Aorta (tissue), 5 donors: Measurements from ENCODE around the gene UBXN11. TPM values are rescaled to one million over a fixed set of nuclear protein-coding genes. Genes with fewer than 3 reads are reported as not detected.
"Not testable (repeated sequence)": the region's sequence is repeated elsewhere in the genome, so short reads cannot be mapped to it uniquely, and the experiment has no call there.

Source experiments
- ATAC-seq: fragments of 200-7000 bp; cut with Tn5 transposase; one replicate; pipeline ENCODE4 v1.9.1; 2022; ENCODE audit warnings: moderate library complexity; ENCODE audit not compliant: low FRiP score
- DNase-seq, 2 donors: peaks; one replicate each; pipeline ENCODE4 v3.0.0-alpha.2; 2020
- H3K27ac ChIP-seq, 2 donors: one replicate each; pipeline ENCODE4 v1.5.1; 2013; ENCODE audit warnings: low read length in 2 of 2, mild to moderate bottlenecking in 2 of 2, moderate library complexity in 2 of 2, control low read depth in 1 of 2, inconsistent platforms in 1 of 2, low read depth in 1 of 2
- H3K27me3 ChIP-seq, 2 donors: one replicate each; pipeline ENCODE4 v1.6.1; 2013; ENCODE audit warnings: control low read depth in 1 of 2, low read length in 1 of 2, mild to moderate bottlenecking in 1 of 2, moderate library complexity in 1 of 2; ENCODE audit not compliant: insufficient read depth in 2 of 2, control insufficient read depth in 1 of 2
- H3K36me3 ChIP-seq, 2 donors: one replicate each; pipeline ENCODE4 v1.6.1; 2013; ENCODE audit warnings: control low read depth in 1 of 2, low read length in 1 of 2, mild to moderate bottlenecking in 1 of 2; ENCODE audit not compliant: insufficient read depth in 2 of 2, control insufficient read depth in 1 of 2
- H3K4me1 ChIP-seq, 2 donors: one replicate each; pipeline ENCODE4 v1.6.1; 2013; ENCODE audit warnings: low read length in 2 of 2, control low read depth in 1 of 2, mild to moderate bottlenecking in 1 of 2, moderate library complexity in 1 of 2; ENCODE audit not compliant: insufficient read depth in 2 of 2, control insufficient read depth in 1 of 2
- H3K4me3 ChIP-seq, 2 donors: one replicate each; pipeline ENCODE4 v1.5.1; 2013; ENCODE audit warnings: low read length in 2 of 2, control low read depth in 1 of 2, mild to moderate bottlenecking in 1 of 2
- H3K9me3 ChIP-seq: one replicate; pipeline ENCODE4 v1.6.1; 2013; ENCODE audit warnings: mild to moderate bottlenecking, low read length; ENCODE audit not compliant: control insufficient read depth
- WGBS, 2 donors: extraction: QIAGEN DNeasy Blood & Tissue Kit; methylation state at CpG; one replicate each; pipeline ENCODE4 v1.1.7; 2013; 5-methylcytosine and 5-hydroxymethylcytosine counted together
- intact Hi-C, 2 donors: fragments of 100-400 bp; cut with DNase I; formaldehyde crosslinking; loops; one replicate each; pipeline versions ENCODE4 v1.14.2 to v1.15.0; 2022
- polyA plus RNA-seq, 2 donors: library from polyadenylated mRNA; stranded (reverse); fragments of 200-250 nt; gene quantifications; one replicate each; pipeline ENCODE4 v1.2.3, GENCODE V29; 2013
- total RNA-seq, 2 donors: library from RNA; stranded (reverse); fragmentation: NEBNext Ultra II Directional; extraction: Animal tissue kit (Norgen Biotek cat#: 25700); gene quantifications; one replicate each; pipeline ENCODE4 v1.2.1, GENCODE V29; 2021
- donor health status: healthy with polysubstance abuse.
- donor health status: Bipolar disorder and iron deficiency.
- donor health status: DM: no; HTN: no; CAD: no.
- donor health status: DM: no; HTN: no; CAD: no.
- donor health status: DM: yes; HTN: yes; CAD: no.

The UBXN11 gene
- total and polyA plus RNA-seq, 4 donors, result 11.6 to 46.8 (median 24.2) TPM

GRCh38 chr1:26317146-26317545 is 10.7 kb upstream of the UBXN11 start:
- no peaks in the 10 kb centered on the region for H3K36me3 ChIP-seq
- H3K27me3 ChIP-seq, result no peaks in the 10 kb centered on the region
- no peak overlapping the region for H3K4me3 ChIP-seq
- 94 to 100% methylated on average over 2 of the region's 2 CpGs for WGBS, 2 donors
- H3K4me1 ChIP-seq, result no peaks in the 10 kb centered on the region
- no peaks in the 10 kb centered on the region for H3K9me3 ChIP-seq
- no peak for ATAC-seq
- DNase-seq, result no peak
- intact Hi-C loops, result no loop called here
- H3K27ac ChIP-seq, result no peak overlapping the region

GRCh38 chr1:26315874-26316850 is 9.7 kb upstream of the UBXN11 start:
- DNase-seq, result no peak

GRCh38 chr1:26314501-26314900 is 8.1 kb upstream of the UBXN11 start:
- WGBS, 2 donors, result 84 to 86% methylated on average over 5 of the region's 5 CpGs
- intact Hi-C loops, result no loop called here
- Histone ChIP-seq H3K4me1 (no peaks in the 10 kb centered on the region), H3K27ac (no peak overlapping the region), H3K27me3 (no peaks in the 10 kb centered on the region), H3K4me3 (no peak overlapping the region), H3K9me3 (no peaks in the 10 kb centered on the region), H3K36me3 (no peaks in the 10 kb centered on the region)
- ATAC-seq, result no peak
- DNase-seq, result no peak

More at GRCh38 chr1:26315874-26316850, 9.7 kb upstream of the UBXN11 start:
- H3K36me3 ChIP-seq, result no peaks in the 10 kb centered on the region
- intact Hi-C loops, result no loop called here
- WGBS, 2 donors, result 85 to 90% methylated on average over 7 to 8 of the region's 8 CpGs
- no peak for ATAC-seq
- no peak overlapping the region for H3K4me3 ChIP-seq
- no peak overlapping the region for H3K27ac ChIP-seq
- H3K9me3 ChIP-seq, result no peaks in the 10 kb centered on the region
- H3K4me1 ChIP-seq, result no peaks in the 10 kb centered on the region
- no peaks in the 10 kb centered on the region for H3K27me3 ChIP-seq

GRCh38 chr1:26307966-26308899 is 1.8 kb upstream of the UBXN11 start:
- H3K4me1 ChIP-seq, H3K4me3 ChIP-seq, ATAC-seq, H3K36me3 ChIP-seq, H3K27me3 ChIP-seq, H3K9me3 ChIP-seq, H3K27ac ChIP-seq, DNase-seq, intact Hi-C loops: not testable (repeated sequence)
- 86 to 87% methylated on average over 21 of the region's 21 CpGs for WGBS, 2 donors

- Histone ChIP-seq H3K9me3 (no peaks in the 10 kb centered on the region), H3K4me3 (no peak overlapping the region), H3K27me3 (no peaks in the 10 kb centered on the region), H3K27ac (no peak overlapping the region), H3K36me3 (no peaks in the 10 kb centered on the region), H3K4me1 (no peaks in the 10 kb centered on the region)
- DNase-seq (no peak), ATAC-seq (no peak)
- WGBS, 2 donors, result 51 to 56% methylated on average over 6 of the region's 6 CpGs
- intact Hi-C loops, result no loop called here
Observed at GRCh38 chr1:26307363-26307781, 936 bp upstream of the UBXN11 start.

- intact Hi-C loops, result no loop called here
- Histone ChIP-seq H3K9me3 (no peaks in the 10 kb centered on the region), H3K27me3 (no peaks in the 10 kb centered on the region), H3K4me3 (peak overlapping the region in 1 of 2 donors; percentile 20), H3K4me1 (no peaks in the 10 kb centered on the region), H3K27ac (no peak overlapping the region), H3K36me3 (no peaks in the 10 kb centered on the region)
- DNase-seq (no peak), ATAC-seq (no peak)
- WGBS, 2 donors, result 30 to 34% methylated on average over 8 of the region's 8 CpGs
Observed at GRCh38 chr1:26305667-26306289, 658 bp downstream of the UBXN11 start.

- Histone ChIP-seq H3K9me3 (no peaks in the 10 kb centered on the region), H3K27me3 (no peaks in the 10 kb centered on the region), H3K36me3 (no peaks in the 10 kb centered on the region), H3K4me1 (no peaks in the 10 kb centered on the region), H3K27ac (no peak overlapping the region), H3K4me3 (no peak overlapping the region)
- 63 to 69% methylated on average over 8 of the region's 8 CpGs for WGBS, 2 donors
- no peak for DNase-seq
- intact Hi-C loops, result no loop called here
- no peak for ATAC-seq
Observed at GRCh38 chr1:26302733-26303405, 3.6 kb downstream of the UBXN11 start.
